Vagina (tissue), 2 donors: ENCODE measurements around the gene KCNK4. TPM values are rescaled to one million over a fixed set of nuclear protein-coding genes. Genes with fewer than 3 reads are reported as not detected.
A peak's percentile ranks its signal among the peaks of the same experiment; 100 is the strongest.

Source experiments
- DNase-seq, 2 donors: peaks; one replicate each; pipeline ENCODE4 v3.0.0-alpha.2; 2017; ENCODE audit errors: extremely low spot score in 2 of 2
- H3K27ac ChIP-seq: fragments of 200-600 bp; sonication (generic); one replicate; pipeline ENCODE4 v1.5.1; 2019
- H3K27me3 ChIP-seq: fragments of 200-600 bp; sonication (generic); one replicate; pipeline ENCODE4 v1.5.1; 2019
- H3K36me3 ChIP-seq, 2 donors: fragments of 200-600 bp; sonication (generic); one replicate each; pipeline ENCODE4 v1.5.1; 2017 to 2019
- H3K4me1 ChIP-seq: fragments of 200-600 bp; sonication (generic); one replicate; pipeline ENCODE4 v1.5.1; 2019
- H3K4me3 ChIP-seq, 2 donors: fragments of 200-600 bp; sonication (generic); 1 replicate in 1 of 2; 2 replicates in 1 of 2; pipeline ENCODE4 v1.5.1; 2016 to 2019
- H3K9me3 ChIP-seq: fragments of 200-600 bp; sonication (generic); one replicate; pipeline ENCODE4 v1.5.1; 2019
- POLR2A ChIP-seq, 2 donors: fragments of 450-650 bp; IDR thresholded peaks; one replicate each; pipeline ENCODE4 v1.6.1; 2017; ENCODE audit warnings: antibody characterized with exemption in 2 of 2, mild to moderate bottlenecking in 2 of 2, moderate library complexity in 2 of 2
- POLR2AphosphoS5 ChIP-seq, 2 donors: sonication (generic); formaldehyde crosslinking; IDR thresholded peaks; one replicate each; pipeline ENCODE4 v1.9.0; 2017; ENCODE audit warnings: antibody characterized with exemption in 2 of 2, mild to moderate bottlenecking in 2 of 2, low read depth in 1 of 2; ENCODE audit not compliant: insufficient read depth in 1 of 2
- intact Hi-C: fragments of 100-400 bp; cut with DNase I; formaldehyde crosslinking; loops from one replicate; pipeline ENCODE4 v1.15.1; 2023
- total RNA-seq: library from RNA; depleted of rRNA; stranded (reverse); fragments of >200 nt; gene quantifications from one replicate; pipeline ENCODE4 v1.2.3, GENCODE V29; 2016
- TF ChIP-seq, protein P1 (sequence below), 3 experiments: fragments of 450-650 bp in 2 of 3; fragments of 200-600 bp in 1 of 3; sonication (generic) in 1 of 3; IDR thresholded peaks; one replicate each; pipeline ENCODE4 v1.5.1; 2017 to 2019; ENCODE audit warnings: antibody characterized with exemption in 3 of 3, mild to moderate bottlenecking in 2 of 3, moderate library complexity in 2 of 3

KCNK4 gene
- 0.98 TPM for total RNA-seq

DNA sequence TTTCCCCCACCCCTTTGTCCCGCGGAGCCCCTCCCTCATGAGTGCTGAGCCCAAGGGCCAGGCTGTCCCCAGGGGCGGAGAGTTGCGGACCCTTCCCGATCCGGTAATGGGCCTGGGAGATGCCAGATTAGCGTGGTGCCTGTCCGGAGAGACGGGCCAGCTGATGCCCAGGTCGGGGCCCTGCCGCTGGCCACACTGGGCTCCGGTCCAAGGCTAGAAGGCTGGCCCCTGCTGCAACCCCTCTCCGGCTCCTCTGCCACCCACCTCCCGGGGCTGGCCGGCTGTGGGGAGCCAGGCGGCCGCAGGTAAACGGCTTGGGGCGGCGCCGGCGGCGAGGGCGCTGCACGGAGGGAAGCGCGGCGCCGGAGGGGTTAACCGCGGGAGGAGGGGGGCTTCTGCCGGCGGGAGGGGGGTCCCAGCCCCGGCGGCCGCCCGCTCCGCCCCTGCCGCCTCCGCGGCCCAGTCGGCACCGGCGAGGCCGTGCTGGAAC is at the start of gene KCNK4:
Gene KCNK4 (plus strand): TSS at position 41 of the 490 bp plus-strand sequence. CDS start 1,717 bp downstream, outside the sequence.
- no peak for DNase-seq
- peak within 1 kb of the TSS; percentile 31 to 39 for H3K4me3 ChIP-seq
- TF ChIP-seq, protein P1, sequence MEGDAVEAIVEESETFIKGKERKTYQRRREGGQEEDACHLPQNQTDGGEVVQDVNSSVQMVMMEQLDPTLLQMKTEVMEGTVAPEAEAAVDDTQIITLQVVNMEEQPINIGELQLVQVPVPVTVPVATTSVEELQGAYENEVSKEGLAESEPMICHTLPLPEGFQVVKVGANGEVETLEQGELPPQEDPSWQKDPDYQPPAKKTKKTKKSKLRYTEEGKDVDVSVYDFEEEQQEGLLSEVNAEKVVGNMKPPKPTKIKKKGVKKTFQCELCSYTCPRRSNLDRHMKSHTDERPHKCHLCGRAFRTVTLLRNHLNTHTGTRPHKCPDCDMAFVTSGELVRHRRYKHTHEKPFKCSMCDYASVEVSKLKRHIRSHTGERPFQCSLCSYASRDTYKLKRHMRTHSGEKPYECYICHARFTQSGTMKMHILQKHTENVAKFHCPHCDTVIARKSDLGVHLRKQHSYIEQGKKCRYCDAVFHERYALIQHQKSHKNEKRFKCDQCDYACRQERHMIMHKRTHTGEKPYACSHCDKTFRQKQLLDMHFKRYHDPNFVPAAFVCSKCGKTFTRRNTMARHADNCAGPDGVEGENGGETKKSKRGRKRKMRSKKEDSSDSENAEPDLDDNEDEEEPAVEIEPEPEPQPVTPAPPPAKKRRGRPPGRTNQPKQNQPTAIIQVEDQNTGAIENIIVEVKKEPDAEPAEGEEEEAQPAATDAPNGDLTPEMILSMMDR (IDR thresholded peaks at IDR 0.05), result no peak
- TF ChIP-seq POLR2AphosphoS5 (IDR thresholded peaks at IDR 0.05; ENCODE audit: insufficient read depth in 1 of 2, low read depth in 1 of 2), result no peak
- H3K36me3 ChIP-seq, result no peaks in the 10 kb centered on the region
- H3K4me1 ChIP-seq, result peaks cover 26% of the 10 kb centered on the region
- no peak within 1 kb of the TSS for H3K27ac ChIP-seq
- intact Hi-C loops, result no loop called here
- H3K9me3 ChIP-seq, result no peaks in the 10 kb centered on the region
- peaks cover 10% of the 10 kb centered on the region for H3K27me3 ChIP-seq

DNA sequence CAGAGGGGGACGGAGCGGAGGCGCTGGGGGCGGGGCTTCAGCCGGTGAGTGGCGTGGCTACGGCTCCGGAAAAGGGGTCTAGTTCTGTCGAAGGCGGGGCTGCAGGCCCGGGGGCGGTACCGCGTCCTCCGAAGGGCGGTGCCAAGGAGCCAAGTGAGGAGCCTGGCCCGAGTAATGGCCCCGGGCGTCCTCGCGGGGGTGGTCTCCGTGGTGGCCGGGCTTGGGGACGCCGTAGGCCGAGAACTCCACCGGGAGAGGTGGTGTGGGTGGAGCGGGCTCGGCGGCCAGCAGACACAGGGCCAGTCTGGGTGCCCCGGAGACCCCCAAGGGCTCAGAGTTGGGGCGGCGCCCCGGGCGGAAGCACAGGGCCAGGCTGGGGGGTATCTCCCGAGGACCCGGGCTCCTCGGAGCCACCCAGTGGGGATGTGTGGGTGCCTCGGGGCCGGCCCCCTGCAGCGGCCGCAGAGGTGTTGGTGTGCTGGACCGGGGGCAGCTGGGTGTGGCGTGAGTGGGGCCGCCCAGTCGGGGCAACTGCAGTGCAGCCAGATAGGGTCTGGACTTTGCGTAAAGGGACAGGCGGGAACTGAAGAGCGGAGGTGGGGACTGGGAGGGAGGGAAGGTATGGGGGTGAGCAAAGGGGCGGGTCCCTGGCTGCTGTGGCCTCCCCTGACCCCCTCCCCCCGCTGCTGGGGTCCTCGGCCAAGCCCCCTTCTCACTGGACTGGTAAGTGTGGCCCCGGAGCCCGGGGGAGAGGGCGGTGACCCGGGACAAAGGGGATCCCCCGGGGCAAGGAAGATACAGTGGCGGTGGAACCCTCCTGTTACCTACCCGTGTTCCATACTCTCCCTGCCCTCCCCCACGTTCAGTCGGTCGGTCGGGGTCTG is 49.4 kb upstream of the KCNK4 start:
- peaks cover 61% of the 10 kb centered on the region for H3K4me1 ChIP-seq
- peak overlapping the region; percentile 100 for H3K27ac ChIP-seq
- DNase-seq, result no peak
- TF ChIP-seq, protein P1 (IDR thresholded peaks at IDR 0.05), result no peak
- TF ChIP-seq POLR2A (IDR thresholded peaks at IDR 0.05) (peak in 1 of 2 donors; percentile 86), POLR2AphosphoS5 (IDR thresholded peaks at IDR 0.05; ENCODE audit: insufficient read depth in 1 of 2, low read depth in 1 of 2) (peak; percentile 68 to 92)
- peaks cover 0 to 30% of the 10 kb centered on the region in 2 donors for H3K36me3 ChIP-seq
- H3K4me3 ChIP-seq, result peak overlapping the region; percentile 87 to 99
- intact Hi-C loops, result loop anchor here (2.0 kb wide), 1 partner anchor 75 kb away; the partner anchor contains the start of gene TRMT112
- H3K9me3 ChIP-seq, result no peaks in the 10 kb centered on the region
- no peaks in the 10 kb centered on the region for H3K27me3 ChIP-seq

DNA sequence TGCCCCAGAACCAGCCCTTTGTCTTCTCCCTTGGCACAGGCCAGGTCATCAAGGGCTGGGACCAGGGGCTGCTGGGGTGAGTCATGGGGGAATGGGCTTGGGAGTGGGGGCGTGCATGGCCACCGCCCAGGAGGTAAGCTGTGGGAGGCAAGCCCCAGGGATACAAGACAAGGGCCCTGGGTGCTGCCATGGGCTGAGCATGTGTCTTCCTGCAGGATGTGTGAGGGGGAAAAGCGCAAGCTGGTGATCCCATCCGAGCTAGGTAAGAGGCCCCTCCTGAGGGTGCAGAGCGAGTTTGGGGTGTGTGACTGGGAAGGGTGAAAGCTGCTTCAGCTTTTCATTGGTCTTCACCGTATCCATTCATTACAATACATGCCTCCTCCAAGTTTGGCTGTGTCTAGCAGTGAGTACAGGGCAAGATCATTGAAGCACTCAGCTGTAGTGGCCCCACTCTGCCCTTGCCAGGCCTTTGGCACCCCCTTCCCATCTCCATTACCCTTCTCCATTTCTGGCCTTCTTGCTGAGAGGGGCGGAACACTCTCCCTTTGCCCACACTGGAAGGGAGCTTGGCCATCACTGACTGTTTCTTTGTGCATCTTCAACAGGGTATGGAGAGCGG is 47.8 kb upstream of the KCNK4 start:
- intact Hi-C loops, result no loop called here
- H3K27me3 ChIP-seq, result no peaks in the 10 kb centered on the region
- H3K9me3 ChIP-seq, result no peaks in the 10 kb centered on the region
- DNase-seq, result no peak
- H3K36me3 ChIP-seq, result peaks cover 0 to 19% of the 10 kb centered on the region in 2 donors
- no peak overlapping the region for H3K4me3 ChIP-seq
- peaks cover 51% of the 10 kb centered on the region for H3K4me1 ChIP-seq
- TF ChIP-seq POLR2A (IDR thresholded peaks at IDR 0.05) (no peak), POLR2AphosphoS5 (IDR thresholded peaks at IDR 0.05; ENCODE audit: insufficient read depth in 1 of 2, low read depth in 1 of 2) (no peak)
- TF ChIP-seq, protein P1 (IDR thresholded peaks at IDR 0.05), result no peak
- H3K27ac ChIP-seq, result peak overlapping the region; percentile 100

DNA sequence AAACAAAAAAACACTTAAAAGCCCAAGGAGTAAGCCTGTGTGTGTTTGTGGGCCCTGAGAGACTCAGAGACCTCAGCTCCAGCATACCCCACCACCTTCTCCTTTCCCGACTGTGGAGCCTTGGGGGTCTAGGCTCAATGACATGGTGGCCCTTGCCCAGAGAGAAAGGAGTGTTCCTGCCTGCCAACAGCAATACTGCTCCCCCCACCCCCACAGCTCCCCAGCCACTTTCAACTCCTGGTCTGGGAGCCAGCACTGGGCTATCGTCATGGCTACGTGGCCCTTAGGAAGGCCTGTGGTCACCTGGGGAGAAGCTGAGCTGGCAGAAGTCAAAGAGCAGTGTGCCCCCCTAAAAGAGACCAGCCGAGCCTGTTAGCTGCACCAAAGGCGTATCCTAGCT is 47.0 kb upstream of the KCNK4 start:
- no peak for DNase-seq
- intact Hi-C loops, result no loop called here
- H3K27me3 ChIP-seq, result no peaks in the 10 kb centered on the region
- no peak overlapping the region for H3K27ac ChIP-seq
- no peaks in the 10 kb centered on the region for H3K9me3 ChIP-seq
- peaks cover 51% of the 10 kb centered on the region for H3K4me1 ChIP-seq
- H3K36me3 ChIP-seq, result peaks cover 0 to 12% of the 10 kb centered on the region in 2 donors
- H3K4me3 ChIP-seq, result no peak overlapping the region
- TF ChIP-seq, protein P1 (IDR thresholded peaks at IDR 0.05), result no peak
- TF ChIP-seq POLR2AphosphoS5 (IDR thresholded peaks at IDR 0.05; ENCODE audit: insufficient read depth in 1 of 2, low read depth in 1 of 2) (no peak), POLR2A (IDR thresholded peaks at IDR 0.05) (no peak)
